SK-N-MC (cell line): ENCODE measurements around the gene ATP6V0B.

Source experiments
- EZH2 ChIP-seq: fragments of 200-600 bp; sonication (generic); IDR thresholded peaks from one replicate; pipeline ENCODE4 v1.6.1; 2017; ENCODE audit warnings: antibody characterized with exemption
- POLR2AphosphoS5 ChIP-seq: IDR thresholded peaks from 2 replicates; pipeline ENCODE4 v1.6.1; 2012; ENCODE audit warnings: mild to moderate bottlenecking, low read depth, low read length, borderline replicate concordance

DNA sequence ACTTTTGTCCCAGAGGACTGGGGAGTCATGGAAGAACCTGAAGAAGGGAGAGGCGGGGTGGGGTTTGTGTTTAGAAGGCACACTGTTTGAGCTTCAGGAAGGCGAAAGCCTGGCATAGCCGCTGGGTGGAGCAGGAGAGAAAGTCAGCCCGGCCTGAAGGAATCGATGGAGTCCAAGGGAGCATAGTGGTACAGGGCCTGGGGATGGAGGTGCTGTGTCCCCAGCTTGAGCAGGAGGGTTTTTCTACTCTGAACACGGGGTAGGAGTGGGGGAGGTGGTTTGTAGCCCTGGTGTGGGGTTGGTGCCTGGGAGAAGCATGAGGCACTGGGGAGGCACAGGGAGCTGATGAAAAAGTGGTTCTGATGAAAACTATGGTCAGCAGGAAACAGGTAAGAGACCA, 12.0 kb downstream of the ATP6V0B start:
- TF ChIP-seq POLR2AphosphoS5 (no peak), EZH2 (no peak)
